GM12892 (cell line): ENCODE data around the gene CTNND2.

ENCODE experiments used
- POLR2A ChIP-seq: IDR thresholded peaks from 2 replicates; pipeline ENCODE4 v1.6.1; 2011; ENCODE audit warnings: low read depth, low read length, control low read depth
- POLR2AphosphoS5 ChIP-seq: IDR thresholded peaks from 2 replicates; pipeline ENCODE4 v1.6.1; 2011; ENCODE audit warnings: low read depth, low read length, control low read depth
- TAF1 ChIP-seq: IDR thresholded peaks from 2 replicates; pipeline ENCODE4 v1.6.1; 2011; ENCODE audit warnings: low read depth, mild to moderate bottlenecking, control low read depth, low read length, borderline replicate concordance

DNA sequence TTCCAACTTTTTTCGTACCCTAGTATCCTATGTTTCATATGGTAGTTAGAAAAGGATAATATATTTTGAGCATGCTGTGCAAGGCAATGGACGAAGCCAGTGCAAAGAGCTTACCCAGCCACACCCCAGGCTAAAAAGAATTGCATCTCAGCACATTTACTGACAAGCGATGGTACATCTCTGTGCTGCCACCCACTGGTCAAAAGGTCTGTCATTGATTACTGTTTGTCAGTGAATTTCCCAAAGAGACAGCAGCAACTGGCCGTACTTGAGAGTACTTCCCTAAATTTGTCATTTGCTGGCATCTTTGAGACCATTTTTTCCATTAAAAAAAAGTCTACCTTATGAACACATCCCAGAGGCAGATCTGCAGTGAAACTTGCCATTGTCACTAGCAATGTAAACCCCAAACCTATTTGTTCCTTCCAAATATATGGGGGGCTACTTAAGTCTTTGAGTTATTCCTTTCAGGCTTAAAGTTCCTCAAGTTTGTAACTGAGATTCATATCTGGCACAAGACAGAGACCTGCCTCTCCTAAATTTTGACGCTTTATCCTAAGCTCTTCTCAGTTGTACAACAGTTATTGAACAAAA, 184.3 kb downstream of the CTNND2 start:
- TF ChIP-seq POLR2A (no peak), POLR2AphosphoS5 (no peak), TAF1 (no peak)
